Osteocyte (in vitro differentiated cells): ENCODE results near the gene PLCH2. TPM values are rescaled to one million over a fixed set of nuclear protein-coding genes. Genes with fewer than 3 reads are reported as not detected.

Source experiments
- DNase-seq: peaks from one replicate; pipeline ENCODE4 v3.0.0; 2021; ENCODE audit warnings: mixed read lengths; ENCODE audit not compliant: unreplicated experiment; ENCODE audit errors: extremely low spot score
- H3K27ac Mint-ChIP-seq: one replicate; pipeline ENCODE4 v1.8.0; 2021; ENCODE audit warnings: mild to moderate bottlenecking, mixed read lengths; ENCODE audit not compliant: unreplicated experiment
- H3K27me3 Mint-ChIP-seq: one replicate; pipeline ENCODE4 v1.8.0; 2021; ENCODE audit warnings: mixed read lengths; ENCODE audit not compliant: unreplicated experiment
- H3K36me3 Mint-ChIP-seq: one replicate; pipeline ENCODE4 v1.8.0; 2021; ENCODE audit warnings: mixed read lengths; ENCODE audit not compliant: unreplicated experiment
- H3K4me1 Mint-ChIP-seq: one replicate; pipeline ENCODE4 v1.8.0; 2021; ENCODE audit warnings: mixed read lengths; ENCODE audit not compliant: unreplicated experiment
- H3K4me3 Mint-ChIP-seq: one replicate; pipeline ENCODE4 v1.8.0; 2021; ENCODE audit warnings: mild to moderate bottlenecking, moderate library complexity, mixed read lengths; ENCODE audit not compliant: unreplicated experiment
- H3K9me3 Mint-ChIP-seq: one replicate; pipeline ENCODE4 v1.8.0; 2021; ENCODE audit warnings: mixed read lengths; ENCODE audit not compliant: unreplicated experiment
- total RNA-seq: library from RNA; stranded (reverse); gene quantifications from 2 replicates; pipeline ENCODE4 v1.2.1, GENCODE V29; 2021
- TF ChIP-seq, protein P1 (sequence below): fragments of 200-600 bp; sonication (generic); IDR thresholded peaks from 2 replicates; pipeline ENCODE4 v1.5.0; 2021; ENCODE audit warnings: antibody characterized with exemption, mild to moderate bottlenecking, moderate library complexity

Gene PLCH2
- total RNA-seq, 1 donor from 2014 or later = 12.6 TPM

DNA sequence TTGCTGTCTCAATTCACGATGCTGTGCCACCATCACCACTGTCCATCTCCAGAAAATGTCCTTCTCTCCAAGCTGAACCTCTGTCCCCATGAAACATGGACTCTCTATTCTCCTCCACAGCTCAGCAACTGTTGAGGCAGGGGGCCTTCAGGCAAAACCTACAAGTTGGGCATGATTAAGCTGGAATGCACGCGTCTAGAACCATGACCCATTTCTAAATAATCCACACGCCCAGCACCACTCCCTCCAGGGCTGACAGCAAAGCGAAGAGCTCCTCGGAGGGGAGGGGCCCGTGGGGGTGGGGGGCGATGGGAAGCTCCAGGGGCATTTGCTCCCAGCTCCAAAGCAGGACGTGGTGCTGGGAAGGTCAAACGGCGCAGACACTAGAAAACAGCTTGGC lies 57.3 kb downstream of the PLCH2 start:
- Mint-ChIP-seq H3K27me3 (no peaks in the 10 kb centered on the region), H3K36me3 (no peaks in the 10 kb centered on the region), H3K9me3 (no peaks in the 10 kb centered on the region), H3K27ac (no peak overlapping the region), H3K4me1 (peaks cover 39% of the 10 kb centered on the region), H3K4me3 (no peak overlapping the region)
- DNase-seq = no peak
- TF ChIP-seq, protein P1, sequence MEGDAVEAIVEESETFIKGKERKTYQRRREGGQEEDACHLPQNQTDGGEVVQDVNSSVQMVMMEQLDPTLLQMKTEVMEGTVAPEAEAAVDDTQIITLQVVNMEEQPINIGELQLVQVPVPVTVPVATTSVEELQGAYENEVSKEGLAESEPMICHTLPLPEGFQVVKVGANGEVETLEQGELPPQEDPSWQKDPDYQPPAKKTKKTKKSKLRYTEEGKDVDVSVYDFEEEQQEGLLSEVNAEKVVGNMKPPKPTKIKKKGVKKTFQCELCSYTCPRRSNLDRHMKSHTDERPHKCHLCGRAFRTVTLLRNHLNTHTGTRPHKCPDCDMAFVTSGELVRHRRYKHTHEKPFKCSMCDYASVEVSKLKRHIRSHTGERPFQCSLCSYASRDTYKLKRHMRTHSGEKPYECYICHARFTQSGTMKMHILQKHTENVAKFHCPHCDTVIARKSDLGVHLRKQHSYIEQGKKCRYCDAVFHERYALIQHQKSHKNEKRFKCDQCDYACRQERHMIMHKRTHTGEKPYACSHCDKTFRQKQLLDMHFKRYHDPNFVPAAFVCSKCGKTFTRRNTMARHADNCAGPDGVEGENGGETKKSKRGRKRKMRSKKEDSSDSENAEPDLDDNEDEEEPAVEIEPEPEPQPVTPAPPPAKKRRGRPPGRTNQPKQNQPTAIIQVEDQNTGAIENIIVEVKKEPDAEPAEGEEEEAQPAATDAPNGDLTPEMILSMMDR = no peak

DNA sequence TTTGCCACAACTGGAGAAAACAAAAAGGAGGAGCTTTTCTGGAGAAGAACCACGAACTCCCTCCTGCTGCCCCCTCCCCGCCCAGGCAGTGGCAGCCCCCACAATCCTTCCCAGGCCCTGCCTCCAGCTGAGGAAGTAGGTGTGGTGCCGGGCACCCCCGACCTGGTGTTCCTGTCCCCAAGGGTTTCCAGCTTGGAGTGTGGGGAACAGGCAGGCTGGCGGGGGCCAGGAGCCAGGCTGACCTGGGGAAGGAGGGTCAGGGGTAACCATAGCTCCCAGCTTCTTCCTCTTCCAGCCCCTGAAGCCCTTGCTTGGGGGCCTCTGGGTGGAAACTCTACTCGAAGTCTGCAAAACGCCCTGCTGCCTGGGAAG lies 58.2 kb downstream of the PLCH2 start:
- no peak overlapping the region for H3K27ac Mint-ChIP-seq
- TF ChIP-seq, protein P1 = no peak
- no peaks in the 10 kb centered on the region for H3K36me3 Mint-ChIP-seq
- no peaks in the 10 kb centered on the region for H3K27me3 Mint-ChIP-seq
- DNase-seq = no peak
- H3K9me3 Mint-ChIP-seq = no peaks in the 10 kb centered on the region
- no peak overlapping the region for H3K4me3 Mint-ChIP-seq
- peaks cover 32% of the 10 kb centered on the region for H3K4me1 Mint-ChIP-seq

DNA sequence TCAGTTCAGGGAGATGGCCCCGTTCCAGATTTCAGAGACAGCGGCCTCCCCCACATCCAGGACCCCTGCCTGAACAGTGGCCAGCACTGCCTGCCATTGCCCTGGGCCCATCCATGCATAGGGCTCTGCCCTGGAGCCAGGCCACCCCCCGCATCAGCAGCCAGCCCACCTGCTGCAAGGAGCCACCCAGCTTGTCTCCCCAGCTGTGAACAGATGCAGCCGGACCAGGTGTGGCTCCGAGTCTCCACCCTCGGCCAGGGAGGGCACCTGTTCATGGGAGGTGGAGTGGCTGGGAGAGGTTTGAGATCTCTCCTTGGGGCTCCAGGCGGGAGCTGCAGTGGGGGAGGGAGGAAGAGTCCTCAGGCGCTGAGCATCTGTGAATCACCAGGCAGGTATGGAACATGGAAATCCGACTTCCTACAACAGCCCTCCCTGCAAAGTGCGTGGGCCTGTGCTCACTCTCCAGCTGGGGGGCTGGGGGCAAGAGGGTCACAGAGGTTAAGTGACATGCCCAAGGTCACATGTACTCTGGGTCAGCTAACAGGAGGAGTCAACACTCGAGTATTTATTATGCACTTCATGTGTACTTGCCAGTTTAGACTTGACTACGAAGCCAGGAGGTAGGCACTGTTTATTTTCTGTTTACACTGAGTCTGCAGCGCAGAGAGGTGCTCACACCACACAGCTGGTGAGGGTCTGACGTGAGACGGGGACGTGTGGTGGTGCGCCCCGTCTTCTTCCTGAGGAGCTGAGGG lies 58.8 kb downstream of the PLCH2 start:
- Mint-ChIP-seq H3K4me3 (no peak overlapping the region), H3K27ac (no peak overlapping the region), H3K4me1 (peaks cover 32% of the 10 kb centered on the region), H3K36me3 (no peaks in the 10 kb centered on the region), H3K9me3 (no peaks in the 10 kb centered on the region), H3K27me3 (no peaks in the 10 kb centered on the region)
- DNase-seq = no peak
- TF ChIP-seq, protein P1 = no peak

DNA sequence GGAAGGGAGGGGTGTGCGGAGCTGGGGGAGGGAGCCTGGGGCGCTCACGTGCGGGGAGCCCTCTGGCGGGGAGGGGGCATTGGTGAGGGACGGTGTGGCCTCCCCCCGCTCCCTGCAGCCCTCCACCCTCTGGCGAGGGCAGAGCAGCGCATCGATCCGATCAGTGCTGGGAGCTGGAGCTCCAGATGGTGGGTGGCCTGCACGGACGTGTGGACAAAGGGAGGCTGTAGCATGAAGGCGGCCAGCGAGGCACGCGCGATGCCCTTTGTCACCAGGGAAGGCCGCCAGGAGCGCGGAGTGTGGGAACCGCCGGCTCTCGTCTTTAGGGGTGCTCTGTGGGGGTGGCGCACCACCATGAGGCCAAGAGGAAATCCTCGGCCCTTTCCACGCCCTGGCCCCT lies 59.4 kb downstream of the PLCH2 start:
- Mint-ChIP-seq H3K27me3 (no peaks in the 10 kb centered on the region), H3K27ac (no peak overlapping the region)
- TF ChIP-seq, protein P1 = no peak

DNA sequence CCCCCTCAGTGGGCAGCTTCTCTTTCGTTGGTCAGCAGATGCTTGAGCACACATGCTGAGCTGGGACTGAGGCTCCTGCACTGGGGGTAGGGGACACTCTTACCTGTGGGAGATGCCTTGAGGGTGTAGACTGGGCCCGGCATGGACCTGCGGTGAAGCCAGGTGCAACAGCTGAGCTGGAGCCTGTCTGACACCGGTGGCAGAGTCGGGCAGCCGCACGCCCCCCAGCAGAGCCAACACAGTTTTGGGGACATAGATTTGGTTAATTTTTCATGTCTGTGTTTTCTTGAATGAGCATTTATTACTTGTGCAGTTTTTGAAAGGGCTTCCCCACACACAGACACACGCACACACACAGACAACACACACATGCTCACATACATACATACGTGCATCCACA lies 59.9 kb downstream of the PLCH2 start:
- Mint-ChIP-seq H3K36me3 (no peaks in the 10 kb centered on the region), H3K9me3 (no peaks in the 10 kb centered on the region), H3K4me3 (no peak overlapping the region), H3K27ac (no peak overlapping the region), H3K4me1 (peaks cover 30% of the 10 kb centered on the region), H3K27me3 (no peaks in the 10 kb centered on the region)
- TF ChIP-seq, protein P1 = no peak
- DNase-seq = no peak

More for the DNA sequence above, 59.4 kb downstream of the PLCH2 start:
- Mint-ChIP-seq H3K4me1 (peaks cover 32% of the 10 kb centered on the region), H3K4me3 (no peak overlapping the region), H3K36me3 (no peaks in the 10 kb centered on the region), H3K9me3 (no peaks in the 10 kb centered on the region)
- DNase-seq = no peak
